ENCODE results near the gene SCARB1.

- TF ChIP-seq EZH2 (IDR thresholded peaks at IDR 0.05), result no peak
- no peak for TF ChIP-seq POLR2AphosphoS5 (IDR thresholded peaks at IDR 0.05; ENCODE audit: borderline replicate concordance, low read depth, low read length)
Observed at GRCh38 chr12:124795081-124795948, 68.3 kb downstream of the SCARB1 start.

All from SK-N-MC (cell line).